Endothelial cell (in vitro differentiated cells): Measurements from ENCODE around the gene BLOC1S5. TPM values are rescaled to one million over a fixed set of nuclear protein-coding genes. Genes with fewer than 3 reads are reported as not detected.

ENCODE experiments used
- DNase-seq: peaks from one replicate; pipeline ENCODE4 v3.0.0; 2021; ENCODE audit warnings: low spot score
- H3K27ac Mint-ChIP-seq: one replicate; pipeline ENCODE4 v1.8.0; 2021; ENCODE audit warnings: mixed read lengths, inconsistent platforms; ENCODE audit not compliant: unreplicated experiment
- H3K27me3 Mint-ChIP-seq: one replicate; pipeline ENCODE4 v1.8.0; 2021; ENCODE audit warnings: mild to moderate bottlenecking, moderate library complexity, mixed read lengths, inconsistent platforms; ENCODE audit not compliant: unreplicated experiment
- H3K36me3 Mint-ChIP-seq: one replicate; pipeline ENCODE4 v1.8.0; 2021; ENCODE audit warnings: mild to moderate bottlenecking, low read depth, mixed read lengths, inconsistent platforms; ENCODE audit not compliant: unreplicated experiment
- H3K4me1 Mint-ChIP-seq: one replicate; pipeline ENCODE4 v1.8.0; 2021; ENCODE audit warnings: mild to moderate bottlenecking, mixed read lengths, inconsistent platforms; ENCODE audit not compliant: unreplicated experiment
- H3K4me3 Mint-ChIP-seq: one replicate; pipeline ENCODE4 v1.8.0; 2021; ENCODE audit warnings: mild to moderate bottlenecking, mixed read lengths, inconsistent platforms; ENCODE audit not compliant: unreplicated experiment
- H3K9me3 Mint-ChIP-seq: one replicate; pipeline ENCODE4 v1.8.0; 2021; ENCODE audit warnings: mixed read lengths, inconsistent platforms; ENCODE audit not compliant: unreplicated experiment
- total RNA-seq: library from RNA; stranded (reverse); fragmentation: NEBNext Ultra II Directional; extraction: Animal tissue kit (Norgen Biotek cat#: 25700); gene quantifications from one replicate; pipeline ENCODE4 v1.2.1, GENCODE V29; 2021; ENCODE audit not compliant: unreplicated experiment
- TF ChIP-seq, protein P1 (sequence below): fragments of 200-600 bp; sonication (generic); IDR thresholded peaks from one replicate; pipeline ENCODE4 v1.5.0; 2021; ENCODE audit warnings: antibody characterized with exemption; ENCODE audit not compliant: unreplicated experiment

The BLOC1S5 gene
- total RNA-seq, 1 donor from 2014 or later, result 13.2 TPM

DNA sequence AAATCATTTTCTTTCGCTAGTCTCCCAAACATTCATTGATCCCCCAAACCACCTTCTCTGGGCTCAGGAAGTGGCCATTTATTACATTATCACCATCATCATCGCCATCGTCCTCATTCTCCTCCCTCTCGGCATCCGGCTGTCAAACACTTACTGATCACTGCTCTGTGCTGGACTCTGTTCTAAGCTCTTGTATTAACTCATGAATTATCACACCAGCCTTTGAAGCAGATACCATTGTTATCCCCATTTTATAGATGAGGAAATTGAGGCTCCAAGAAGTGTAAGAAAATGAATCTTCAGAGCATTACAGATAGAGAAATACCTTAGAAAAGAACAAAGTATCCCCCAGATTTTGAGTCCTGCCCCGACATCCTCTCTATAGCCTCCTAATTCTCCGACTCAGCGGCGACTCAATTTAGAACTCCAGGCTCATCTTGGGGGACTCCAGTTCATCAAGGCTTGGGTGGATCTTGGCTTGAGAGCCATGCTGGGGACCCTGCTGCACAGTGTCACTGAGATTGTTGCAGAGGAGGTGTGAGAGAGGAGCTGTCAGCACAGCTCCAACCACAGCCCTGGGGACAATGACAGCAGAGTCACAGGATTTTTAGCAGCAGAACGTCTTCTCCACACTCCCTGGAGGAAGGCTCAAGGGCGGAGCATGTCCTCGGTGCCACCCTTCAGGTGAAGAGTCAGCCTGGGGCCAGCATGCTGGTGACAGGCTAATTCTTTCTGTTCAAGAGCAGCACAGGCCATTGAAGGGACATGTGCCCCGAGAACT lies 44.8 kb upstream of the BLOC1S5 start:
- Mint-ChIP-seq H3K9me3 (no peaks in the 10 kb centered on the region), H3K27ac (no peak overlapping the region), H3K4me1 (no peaks in the 10 kb centered on the region), H3K36me3 (no peaks in the 10 kb centered on the region), H3K27me3 (peaks cover 5% of the 10 kb centered on the region), H3K4me3 (no peak overlapping the region)
- DNase-seq, result no peak
- TF ChIP-seq, protein P1, sequence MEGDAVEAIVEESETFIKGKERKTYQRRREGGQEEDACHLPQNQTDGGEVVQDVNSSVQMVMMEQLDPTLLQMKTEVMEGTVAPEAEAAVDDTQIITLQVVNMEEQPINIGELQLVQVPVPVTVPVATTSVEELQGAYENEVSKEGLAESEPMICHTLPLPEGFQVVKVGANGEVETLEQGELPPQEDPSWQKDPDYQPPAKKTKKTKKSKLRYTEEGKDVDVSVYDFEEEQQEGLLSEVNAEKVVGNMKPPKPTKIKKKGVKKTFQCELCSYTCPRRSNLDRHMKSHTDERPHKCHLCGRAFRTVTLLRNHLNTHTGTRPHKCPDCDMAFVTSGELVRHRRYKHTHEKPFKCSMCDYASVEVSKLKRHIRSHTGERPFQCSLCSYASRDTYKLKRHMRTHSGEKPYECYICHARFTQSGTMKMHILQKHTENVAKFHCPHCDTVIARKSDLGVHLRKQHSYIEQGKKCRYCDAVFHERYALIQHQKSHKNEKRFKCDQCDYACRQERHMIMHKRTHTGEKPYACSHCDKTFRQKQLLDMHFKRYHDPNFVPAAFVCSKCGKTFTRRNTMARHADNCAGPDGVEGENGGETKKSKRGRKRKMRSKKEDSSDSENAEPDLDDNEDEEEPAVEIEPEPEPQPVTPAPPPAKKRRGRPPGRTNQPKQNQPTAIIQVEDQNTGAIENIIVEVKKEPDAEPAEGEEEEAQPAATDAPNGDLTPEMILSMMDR, result no peak

DNA sequence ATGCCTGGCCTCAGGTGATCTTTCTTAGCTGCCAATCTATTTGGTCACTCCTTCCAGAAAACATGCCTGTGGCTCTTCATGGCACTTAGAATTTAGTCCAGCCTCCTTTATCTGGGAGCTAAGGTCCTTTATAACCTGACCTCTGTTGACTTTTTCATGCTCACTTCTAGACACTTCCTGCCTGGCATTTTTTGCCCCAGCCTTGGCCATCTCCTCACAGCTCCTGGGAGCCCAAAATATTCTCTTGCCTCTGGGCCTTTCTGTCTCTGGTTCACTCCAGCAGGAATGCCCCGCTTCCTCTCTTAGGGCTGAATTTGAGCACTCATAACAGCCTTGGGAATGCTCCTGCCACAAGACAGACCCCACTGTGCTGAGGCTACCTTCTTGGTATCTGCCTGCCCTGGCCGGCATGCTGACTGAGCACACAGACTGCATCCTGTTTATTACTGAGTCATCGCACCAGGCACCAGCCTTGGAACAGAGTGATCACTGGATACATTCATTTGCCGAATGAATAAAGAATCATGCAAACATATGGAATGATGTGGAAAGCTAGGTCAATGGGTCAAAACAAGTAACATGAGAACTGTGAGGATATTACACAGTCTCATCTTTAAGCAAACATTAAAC lies 44.0 kb upstream of the BLOC1S5 start:
- H3K36me3 Mint-ChIP-seq, result no peaks in the 10 kb centered on the region
- no peak for DNase-seq
- TF ChIP-seq, protein P1, result no peak

DNA sequence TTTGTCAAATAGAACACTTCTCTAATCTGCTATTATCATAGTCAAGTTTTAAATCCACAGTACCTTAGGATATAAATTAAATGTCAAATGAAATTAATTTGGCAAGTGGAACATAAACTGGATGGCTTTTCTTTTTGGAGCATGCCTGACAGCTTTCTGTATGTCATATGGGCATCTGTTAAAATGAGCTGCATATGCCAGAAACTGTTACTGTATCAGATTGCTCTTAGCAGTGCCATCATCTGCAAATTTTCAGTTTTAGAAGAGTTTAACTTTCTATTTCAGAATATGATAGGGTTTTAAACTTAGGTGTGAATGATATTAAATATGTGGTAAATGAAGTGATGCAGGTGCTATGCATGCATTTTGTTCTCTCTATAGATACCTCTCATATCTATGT lies 41.6 kb upstream of the BLOC1S5 start:
- H3K27ac Mint-ChIP-seq, result no peak overlapping the region
- H3K9me3 Mint-ChIP-seq, result no peaks in the 10 kb centered on the region
- no peak for DNase-seq
- TF ChIP-seq, protein P1, result no peak
- H3K27me3 Mint-ChIP-seq, result peaks cover 5% of the 10 kb centered on the region
- no peak overlapping the region for H3K4me3 Mint-ChIP-seq
- no peaks in the 10 kb centered on the region for H3K36me3 Mint-ChIP-seq
- peaks cover 7% of the 10 kb centered on the region for H3K4me1 Mint-ChIP-seq

More for the DNA sequence above, 44.0 kb upstream of the BLOC1S5 start:
- Mint-ChIP-seq H3K9me3 (no peaks in the 10 kb centered on the region), H3K27ac (no peak overlapping the region), H3K4me1 (no peaks in the 10 kb centered on the region), H3K27me3 (peaks cover 5% of the 10 kb centered on the region), H3K4me3 (no peak overlapping the region)

DNA sequence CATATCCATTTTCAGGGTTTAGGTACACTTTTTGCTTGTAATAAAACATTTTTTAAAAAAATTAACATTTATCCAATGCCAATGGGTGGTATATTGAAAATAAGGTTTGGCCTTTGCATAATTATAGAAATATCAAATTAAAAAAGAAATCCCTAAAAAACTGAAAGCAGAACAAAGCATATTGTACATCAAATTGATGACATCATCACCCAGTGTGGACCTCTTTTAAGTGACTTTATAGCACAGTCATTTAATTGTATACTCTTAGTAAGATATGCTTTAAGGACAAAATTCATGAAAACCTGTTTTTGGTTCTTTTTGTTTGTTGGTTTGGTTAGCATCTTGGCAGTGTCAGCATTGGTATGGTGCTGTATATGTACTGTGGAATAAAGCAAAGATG lies 39.5 kb upstream of the BLOC1S5 start:
- peaks cover 3% of the 10 kb centered on the region for H3K27me3 Mint-ChIP-seq
- DNase-seq, result no peak
- no peaks in the 10 kb centered on the region for H3K36me3 Mint-ChIP-seq
- TF ChIP-seq, protein P1, result no peak
- no peaks in the 10 kb centered on the region for H3K9me3 Mint-ChIP-seq
- peaks cover 7% of the 10 kb centered on the region for H3K4me1 Mint-ChIP-seq
- H3K4me3 Mint-ChIP-seq, result no peak overlapping the region
- no peak overlapping the region for H3K27ac Mint-ChIP-seq
